Measurements from ENCODE around the gene NTHL1. TPM values are rescaled to one million over a fixed set of nuclear protein-coding genes. Genes with fewer than 3 reads are reported as not detected.
"Not testable (repeated sequence)": the region's sequence is repeated elsewhere in the genome, so short reads cannot be mapped to it uniquely, and the experiment has no call there.

NTHL1 gene
- total RNA-seq, 4 donors from 2014 or later: 3.5 to 13.6 (median 6.4) TPM

- peaks cover 14 to 17% (median 16%) of the 10 kb centered on the region in 3 donors for H3K27me3 ChIP-seq
- H3K9me3 ChIP-seq: no peaks in the 10 kb centered on the region
- peaks cover 4 to 7% of the 10 kb centered on the region in 2 donors for H3K4me1 ChIP-seq
- DNase-seq (no peak), ATAC-seq (no peak)
- in situ Hi-C loops (cut with MboI; ENCODE audit: low sequenced_read_pairs in 4 of 4) (loop anchor here in 1 of 4 donors (10.0 kb wide), 1 partner anchor 129 kb away; the partner anchor contains the start of gene RAB26), intact Hi-C loops (cut with DNase I; ENCODE audit: low total_unique reads) (no loop called here)
- H3K4me3 ChIP-seq: no peak overlapping the region
- no peak overlapping the region for H3K27ac ChIP-seq
- TF ChIP-seq CTCF (IDR thresholded peaks at IDR 0.05 in 4 of 5, conservative IDR thresholded peaks at IDR 0.05 in 1 of 5): no peak
- no peaks in the 10 kb centered on the region for H3K36me3 ChIP-seq
These were observed 32.3 kb downstream of the NTHL1 start for GRCh38 chr16:2015117-2015946.

GRCh38 chr16:2013527-2013926 is 34.1 kb downstream of the NTHL1 start:
- no peak for ATAC-seq
- no peak for DNase-seq
- intact Hi-C loops (cut with DNase I; ENCODE audit: low total_unique reads) (no loop called here), in situ Hi-C loops (cut with MboI; ENCODE audit: low sequenced_read_pairs in 4 of 4) (loop anchor here in 3 of 4 donors (5.0 to 10.0 kb wide), 3 partner anchors 124 to 131 kb away; partner anchors contain the start of genes PKD1 (in 1 of the 3) and RAB26 (in 1 of the 3))
- no peaks in the 10 kb centered on the region for H3K36me3 ChIP-seq
- TF ChIP-seq POLR2A (IDR thresholded peaks at IDR 0.05) (no peak), CTCF (IDR thresholded peaks at IDR 0.05 in 4 of 5, conservative IDR thresholded peaks at IDR 0.05 in 1 of 5) (no peak)
- H3K9me3 ChIP-seq: no peaks in the 10 kb centered on the region
- H3K27me3 ChIP-seq: peaks cover 0 to under 1% (median 0%) of the 10 kb centered on the region in 3 donors
- no peak overlapping the region for H3K27ac ChIP-seq
- peaks cover 11 to 13% of the 10 kb centered on the region in 2 donors for H3K4me1 ChIP-seq
- no peak overlapping the region for H3K4me3 ChIP-seq

GRCh38 chr16:2011726-2012125 is 35.9 kb downstream of the NTHL1 start:
- H3K9me3 ChIP-seq; ATAC-seq; H3K36me3 ChIP-seq; H3K27ac ChIP-seq; H3K27me3 ChIP-seq; H3K4me3 ChIP-seq; DNase-seq; intact Hi-C loops (cut with DNase I; ENCODE audit: low total_unique reads): not testable (repeated sequence)
- in situ Hi-C loops (cut with MboI; ENCODE audit: low sequenced_read_pairs in 4 of 4): loop anchor here in 3 of 4 donors (5.0 to 10.0 kb wide), 3 partner anchors 126 to 133 kb away; partner anchors contain the start of genes PKD1 (in 1 of the 3) and RAB26 (in 1 of the 3)
- H3K4me1 ChIP-seq: peaks cover 27 to 29% of the 10 kb centered on the region in 2 donors

- H3K4me1 ChIP-seq: peaks cover 37 to 47% of the 10 kb centered on the region in 2 donors
- TF ChIP-seq CTCF (IDR thresholded peaks at IDR 0.05 in 4 of 5, conservative IDR thresholded peaks at IDR 0.05 in 1 of 5) (peak in 1 of 5 experiments; percentile 8), POLR2A (IDR thresholded peaks at IDR 0.05) (peak; percentile 85 to 96)
- ATAC-seq: peak; percentile 90 to 95
- intact Hi-C loops (cut with DNase I; ENCODE audit: low total_unique reads) (loop anchor here (1.0 to 10.0 kb wide), 3 partner anchors 39 to 525 kb away; partner anchors contain the start of genes CEMP1, PDPK1 and RNPS1), in situ Hi-C loops (cut with MboI; ENCODE audit: low sequenced_read_pairs in 4 of 4) (loop anchor here in 3 of 4 donors (5.0 to 10.0 kb wide), 3 partner anchors 127 to 135 kb away; partner anchors contain the start of genes PKD1 (in 1 of the 3) and RAB26 (in 1 of the 3))
- H3K4me3 ChIP-seq: peak within 1 kb of the TSS; percentile 63 to 97 (median 84)
- no peaks in the 10 kb centered on the region for H3K36me3 ChIP-seq
- H3K27ac ChIP-seq: peak within 1 kb of the TSS; percentile 85 to 99 (median 95)
- H3K9me3 ChIP-seq: no peaks in the 10 kb centered on the region
- H3K27me3 ChIP-seq: no peaks in the 10 kb centered on the region
- DNase-seq: peak; percentile 61 to 75
These were observed 37.7 kb downstream of the NTHL1 start, which contains the start of gene ZNF598 for GRCh38 chr16:2009791-2010510. Gene ZNF598, minus strand, starts transcription at chr16:2009821.

All from gastrocnemius medialis (tissue), 4 donors.